ENCODE data around the gene AMMECR1. TPM values are rescaled to one million over a fixed set of nuclear protein-coding genes. Genes with fewer than 3 reads are reported as not detected.

AMMECR1 gene
- 16.1 TPM for total RNA-seq (ENCODE audit: unreplicated experiment)
- long read RNA-seq, full-length matches to known transcripts, result 3 of 4 reads
- long read RNA-seq, partial matches to known transcripts, result 0 of 4 reads
- long read RNA-seq, other reads (novel, unspliced or antisense), result 1 of 4 reads

GRCh38 chrX:110317820-110318663 lies at the start of gene AMMECR1:
Gene AMMECR1, minus strand, starts transcription at chrX:110318085. Its CDS starts 14 bp downstream, at chrX:110318071.
- H3K9me3 Mint-ChIP-seq (ENCODE audit: unreplicated experiment), result no peaks in the 10 kb centered on the region
- TF ChIP-seq CTCF (IDR thresholded peaks at IDR 0.05; ENCODE audit: unreplicated experiment), result no peak
- peak within 1 kb of the TSS; percentile 88 for H3K27ac Mint-ChIP-seq (ENCODE audit: unreplicated experiment)
- peaks cover 20% of the 10 kb centered on the region for H3K4me1 Mint-ChIP-seq (ENCODE audit: unreplicated experiment)
- no peaks in the 10 kb centered on the region for H3K36me3 Mint-ChIP-seq (ENCODE audit: low read depth, unreplicated experiment)
- peak within 1 kb of the TSS; percentile 97 for H3K4me3 Mint-ChIP-seq (ENCODE audit: unreplicated experiment)
- peak; percentile 71 for DNase-seq (ENCODE audit: low spot score)
- H3K27me3 Mint-ChIP-seq (ENCODE audit: unreplicated experiment), result peaks cover 4% of the 10 kb centered on the region

GRCh38 chrX:110363244-110363643 lies 45.4 kb upstream of the AMMECR1 start:
- no peak overlapping the region for H3K27ac Mint-ChIP-seq (ENCODE audit: unreplicated experiment)
- TF ChIP-seq CTCF (IDR thresholded peaks at IDR 0.05; ENCODE audit: unreplicated experiment), result no peak
- DNase-seq (ENCODE audit: low spot score), result no peak
- H3K4me3 Mint-ChIP-seq (ENCODE audit: unreplicated experiment), result no peak overlapping the region
- no peaks in the 10 kb centered on the region for H3K4me1 Mint-ChIP-seq (ENCODE audit: unreplicated experiment)
- H3K36me3 Mint-ChIP-seq (ENCODE audit: low read depth, unreplicated experiment), result no peaks in the 10 kb centered on the region
- H3K9me3 Mint-ChIP-seq (ENCODE audit: unreplicated experiment), result no peaks in the 10 kb centered on the region
- no peaks in the 10 kb centered on the region for H3K27me3 Mint-ChIP-seq (ENCODE audit: unreplicated experiment)

- Mint-ChIP-seq H3K27me3 (ENCODE audit: unreplicated experiment) (no peaks in the 10 kb centered on the region), H3K9me3 (ENCODE audit: unreplicated experiment) (no peaks in the 10 kb centered on the region), H3K4me1 (ENCODE audit: unreplicated experiment) (no peaks in the 10 kb centered on the region), H3K27ac (ENCODE audit: unreplicated experiment) (no peak overlapping the region), H3K36me3 (ENCODE audit: low read depth, unreplicated experiment) (no peaks in the 10 kb centered on the region), H3K4me3 (ENCODE audit: unreplicated experiment) (no peak overlapping the region)
- TF ChIP-seq CTCF (IDR thresholded peaks at IDR 0.05; ENCODE audit: unreplicated experiment), result no peak
- DNase-seq (ENCODE audit: low spot score), result no peak
Observed at GRCh38 chrX:110359273-110359672, 41.4 kb upstream of the AMMECR1 start.

GRCh38 chrX:110358548-110358947 lies 40.7 kb upstream of the AMMECR1 start, which contains the start of gene RTL9:
Gene RTL9, plus strand, starts transcription at chrX:110358848. Its CDS starts 91,770 bp downstream, at chrX:110450618.
- Mint-ChIP-seq H3K27me3 (ENCODE audit: unreplicated experiment) (no peaks in the 10 kb centered on the region), H3K36me3 (ENCODE audit: low read depth, unreplicated experiment) (no peaks in the 10 kb centered on the region), H3K4me3 (ENCODE audit: unreplicated experiment) (no peak within 1 kb of the TSS), H3K4me1 (ENCODE audit: unreplicated experiment) (no peaks in the 10 kb centered on the region), H3K9me3 (ENCODE audit: unreplicated experiment) (no peaks in the 10 kb centered on the region), H3K27ac (ENCODE audit: unreplicated experiment) (no peak within 1 kb of the TSS)
- no peak for DNase-seq (ENCODE audit: low spot score)
- TF ChIP-seq CTCF (IDR thresholded peaks at IDR 0.05; ENCODE audit: unreplicated experiment), result no peak

GRCh38 chrX:110346681-110347080 lies 28.8 kb upstream of the AMMECR1 start:
- Mint-ChIP-seq H3K27ac (ENCODE audit: unreplicated experiment) (no peak overlapping the region), H3K4me1 (ENCODE audit: unreplicated experiment) (no peaks in the 10 kb centered on the region), H3K9me3 (ENCODE audit: unreplicated experiment) (no peaks in the 10 kb centered on the region), H3K4me3 (ENCODE audit: unreplicated experiment) (no peak overlapping the region), H3K36me3 (ENCODE audit: low read depth, unreplicated experiment) (no peaks in the 10 kb centered on the region), H3K27me3 (ENCODE audit: unreplicated experiment) (no peaks in the 10 kb centered on the region)
- DNase-seq (ENCODE audit: low spot score), result peak; percentile 3
- no peak for TF ChIP-seq CTCF (IDR thresholded peaks at IDR 0.05; ENCODE audit: unreplicated experiment)
